NCI-H1048 (cell line): ENCODE results near the gene TRIO.

Source experiments
- DNase-seq: peaks from one replicate; lab custom pipeline; 2025; lab: John Stamatoyannopoulos, UW

The TRIO gene

GRCh38 chr5:14226554-14226953 lies 83.4 kb downstream of the TRIO start:
- DNase-seq = no peak

- no peak for DNase-seq
Measured at GRCh38 chr5:14226992-14227391, 83.8 kb downstream of the TRIO start.

DNA sequence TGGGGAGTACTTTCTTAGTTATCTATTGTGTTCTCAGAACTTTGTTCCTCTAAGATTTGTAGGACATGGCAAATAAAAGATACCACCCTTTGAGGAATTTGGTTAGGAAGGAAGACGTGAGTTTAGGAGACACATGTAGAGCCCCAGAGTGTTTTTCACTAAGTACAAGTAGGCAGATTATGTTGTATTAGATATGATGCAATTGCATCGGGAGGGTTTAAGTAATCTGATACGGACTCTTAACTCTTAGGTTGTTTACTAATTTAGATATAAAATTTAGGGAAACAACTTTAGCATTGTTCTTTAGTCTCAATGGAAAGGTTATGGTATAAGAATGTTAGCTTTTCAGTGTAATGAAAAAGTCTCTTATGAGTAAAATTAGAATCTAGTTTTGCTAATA lies 84.4 kb downstream of the TRIO start:
- no peak for DNase-seq

- no peak for DNase-seq
Measured at GRCh38 chr5:14228219-14228618, 85.1 kb downstream of the TRIO start.

- no peak for DNase-seq
Measured at GRCh38 chr5:14229181-14229580, 86.0 kb downstream of the TRIO start.

GRCh38 chr5:14229734-14230133 lies 86.6 kb downstream of the TRIO start:
- no peak for DNase-seq

GRCh38 chr5:14231156-14231555 lies 88.0 kb downstream of the TRIO start:
- DNase-seq = no peak

DNA sequence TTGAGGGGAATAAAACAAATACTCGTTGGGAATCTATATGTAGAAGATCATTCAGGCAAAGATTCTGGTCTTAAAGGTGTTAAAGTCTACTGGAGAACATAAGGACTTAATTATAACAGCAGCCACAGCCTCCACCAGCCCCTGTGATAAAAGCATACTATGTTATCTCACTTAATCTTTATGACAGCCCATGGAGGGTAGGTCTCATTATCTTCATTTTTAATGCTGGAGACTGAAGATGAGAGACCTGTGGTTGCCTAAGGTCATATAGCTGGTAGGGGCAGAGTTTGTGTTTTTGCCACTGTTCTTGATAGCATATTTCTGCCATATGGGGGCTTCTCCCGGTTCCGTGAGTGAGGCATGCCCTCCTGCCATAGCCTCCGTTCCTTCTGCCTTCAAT lies 88.7 kb downstream of the TRIO start:
- no peak for DNase-seq

DNA sequence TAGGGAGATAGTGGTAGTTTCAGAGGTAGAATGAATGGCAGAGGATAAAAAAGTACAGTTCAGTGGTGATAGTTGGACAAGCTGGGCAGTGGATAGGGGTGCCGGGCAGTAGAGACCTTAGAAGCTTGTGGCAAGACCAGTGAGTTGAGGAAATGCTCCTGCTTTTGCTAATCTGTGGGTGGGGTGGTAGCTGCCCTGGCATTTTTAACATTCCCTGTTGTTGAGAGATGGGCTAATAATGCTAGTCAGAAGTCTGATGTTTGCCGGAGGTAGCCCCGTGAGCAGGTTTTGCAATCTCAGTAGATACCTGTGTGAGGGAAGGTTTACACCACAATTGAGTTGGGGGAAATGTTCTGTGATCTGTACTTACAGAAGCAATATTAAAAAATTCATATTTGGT lies 91.1 kb downstream of the TRIO start:
- no peak for DNase-seq

DNA sequence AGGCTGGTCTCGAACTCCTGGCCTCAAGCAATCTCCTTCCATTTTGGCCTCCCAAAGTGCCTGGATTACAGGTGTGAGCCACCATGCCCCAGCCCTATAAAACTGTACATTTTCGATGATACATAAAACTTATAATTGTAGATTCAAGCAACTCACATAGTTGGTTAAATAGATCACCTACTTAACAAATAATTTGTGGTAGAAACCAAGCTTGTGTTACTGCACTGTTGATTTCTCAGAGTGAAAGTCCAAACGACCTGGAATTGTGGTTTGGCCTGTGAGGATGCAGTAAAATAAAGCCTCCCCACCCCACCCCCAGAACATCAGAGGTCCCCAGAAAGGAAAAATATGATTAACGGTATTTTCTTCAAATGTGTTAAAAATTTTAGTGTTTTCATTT lies 92.7 kb downstream of the TRIO start:
- no peak for DNase-seq

DNA sequence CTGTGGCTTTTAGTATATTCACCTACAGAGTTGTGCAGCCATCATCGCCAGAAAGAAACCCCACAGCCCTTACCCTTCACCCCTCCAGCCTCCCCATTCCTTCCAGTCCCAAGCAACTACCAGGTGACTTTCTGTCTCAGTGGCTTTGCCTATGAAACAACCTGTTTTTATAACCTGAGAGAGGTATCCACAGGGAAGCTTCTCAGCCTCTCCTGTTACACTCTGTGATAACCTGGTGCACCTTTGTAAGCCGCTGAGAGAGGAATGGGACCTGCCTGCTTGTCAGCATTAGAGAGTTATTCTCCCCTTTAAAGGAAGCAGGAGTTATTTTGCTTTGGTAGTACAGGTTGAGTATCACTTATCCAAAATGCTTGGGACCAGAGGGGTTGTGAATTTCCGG lies 93.6 kb downstream of the TRIO start:
- DNase-seq = no peak

- no peak for DNase-seq
Measured at GRCh38 chr5:14237317-14238086, 94.4 kb downstream of the TRIO start.

GRCh38 chr5:14238272-14238671 lies 95.1 kb downstream of the TRIO start:
- no peak for DNase-seq

DNA sequence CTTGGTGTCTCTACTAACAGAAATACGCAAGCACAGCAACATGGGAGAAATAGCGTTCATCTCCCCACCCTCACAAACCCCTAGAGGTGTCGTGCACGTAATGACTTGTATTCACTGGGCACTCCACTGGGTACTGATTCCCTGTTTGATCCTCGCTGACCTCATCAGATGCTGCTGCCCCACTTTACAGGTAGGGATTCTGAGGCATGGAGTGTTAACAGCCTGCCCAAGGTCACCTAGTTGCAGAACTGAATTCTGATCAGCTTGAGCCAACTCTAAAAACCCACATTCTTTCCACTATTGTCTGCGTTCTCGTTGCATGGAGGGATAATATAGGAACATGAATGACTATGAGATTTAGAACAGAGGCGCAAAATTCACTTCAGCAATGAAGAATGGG lies 96.3 kb downstream of the TRIO start:
- DNase-seq = no peak

GRCh38 chr5:14239951-14240350 lies 96.8 kb downstream of the TRIO start:
- DNase-seq = no peak

GRCh38 chr5:14240359-14240758 lies 97.2 kb downstream of the TRIO start:
- no peak for DNase-seq

GRCh38 chr5:14241141-14241540 lies 98.0 kb downstream of the TRIO start:
- DNase-seq = no peak

DNA sequence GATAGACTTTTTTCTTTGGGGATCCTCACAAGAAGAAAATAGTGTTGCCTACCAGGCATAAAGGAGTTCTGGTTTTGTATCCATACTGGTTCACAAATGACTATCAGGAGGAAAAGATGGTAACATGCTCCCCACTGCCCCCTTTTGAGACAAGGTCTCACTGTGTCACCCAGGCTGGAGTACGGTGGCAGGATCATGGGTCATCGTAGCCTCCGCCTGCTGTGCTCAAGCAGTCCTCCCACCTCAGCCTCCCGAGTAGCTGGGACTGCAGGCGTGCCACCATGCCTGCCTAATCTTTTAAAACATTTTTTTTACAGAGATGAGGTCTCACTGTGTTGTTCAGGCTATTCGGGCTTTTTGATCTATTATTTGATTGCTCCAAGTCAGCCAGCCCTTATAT lies 99.3 kb downstream of the TRIO start:
- no peak for DNase-seq

DNA sequence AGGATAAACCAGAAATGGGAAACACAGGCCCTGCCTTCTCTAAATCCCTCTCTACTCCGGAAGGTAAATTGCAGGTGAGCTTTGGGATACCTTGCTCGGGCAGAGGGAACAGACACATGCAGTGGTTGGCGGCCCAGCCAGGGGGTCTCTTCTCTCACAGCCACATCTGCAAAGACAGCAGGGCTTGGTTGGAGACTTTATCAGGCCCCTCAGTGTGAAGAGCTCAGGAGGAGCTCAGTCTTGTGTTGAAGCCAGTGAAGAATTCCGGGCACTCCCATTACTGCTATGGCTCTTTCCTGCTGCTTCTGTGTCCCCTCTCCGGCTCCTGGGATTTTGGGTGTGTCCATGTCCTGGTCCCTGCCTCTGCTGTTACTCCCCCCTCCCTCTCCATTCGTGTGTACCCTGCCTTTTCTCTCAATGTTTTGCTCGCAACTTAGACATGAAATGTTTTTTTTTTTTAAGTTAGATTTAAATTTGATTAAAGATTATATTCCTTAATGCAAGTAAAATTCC lies 99.8 kb downstream of the TRIO start:
- no peak for DNase-seq

GRCh38 chr5:14243766-14244165 lies 100.6 kb downstream of the TRIO start:
- DNase-seq = no peak

DNA sequence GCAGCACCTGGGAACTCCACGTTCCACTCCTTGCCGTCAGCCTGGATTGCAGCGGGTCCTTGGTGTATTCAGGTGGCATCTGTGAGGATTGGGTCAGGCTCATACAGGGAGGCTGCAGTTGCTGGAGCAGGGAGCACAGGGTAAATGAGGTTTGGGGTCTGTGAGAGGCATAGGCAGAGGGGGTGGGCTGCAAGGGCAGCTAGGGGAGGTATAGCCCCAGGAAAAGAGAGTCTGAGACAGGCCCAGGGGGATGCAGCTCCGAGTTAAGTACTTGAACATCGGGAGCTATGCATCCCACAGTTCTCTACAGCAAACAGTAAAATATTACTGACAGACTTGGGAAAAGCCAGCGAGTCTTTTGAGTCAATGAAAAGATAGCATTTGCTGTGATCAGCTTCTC lies 101.6 kb downstream of the TRIO start:
- DNase-seq = no peak

DNA sequence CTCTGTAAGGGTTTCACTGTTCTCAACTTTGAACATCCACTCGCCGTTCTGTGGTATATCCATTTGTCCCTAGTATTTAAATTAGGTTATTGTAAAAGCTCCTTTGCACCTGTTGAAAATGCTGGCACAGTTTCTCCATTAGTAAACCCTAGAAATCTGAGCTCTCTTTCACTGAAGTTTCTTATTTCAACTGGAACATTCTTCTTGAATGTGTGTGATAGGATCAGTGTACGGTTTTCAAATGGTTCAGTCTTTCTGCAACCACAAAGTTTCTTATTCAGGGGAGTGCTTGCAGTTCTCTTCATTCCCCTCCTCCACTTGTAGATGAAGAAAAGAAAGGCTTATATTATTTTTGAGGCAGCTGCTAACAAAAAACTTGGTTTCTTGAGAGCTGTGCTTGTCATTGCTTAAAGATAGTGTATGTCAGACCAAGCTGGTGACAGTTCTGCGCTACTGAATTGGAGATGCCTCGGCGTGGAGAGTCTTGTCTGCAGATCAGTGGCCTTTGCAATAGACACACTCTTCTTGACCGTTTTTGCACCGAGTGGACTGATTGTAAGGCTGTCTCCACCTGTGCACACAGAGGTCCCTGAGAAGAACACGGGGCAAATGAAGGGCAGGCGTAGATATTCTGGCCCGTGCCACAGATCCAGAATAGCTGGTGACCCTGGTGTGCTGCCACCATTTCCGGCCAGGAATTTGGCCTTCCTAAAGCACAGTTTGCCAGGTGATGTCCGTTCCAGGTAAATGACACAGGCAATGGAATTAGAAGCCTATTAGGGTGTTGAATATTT lies 102.2 kb downstream of the TRIO start:
- DNase-seq = no peak

DNA sequence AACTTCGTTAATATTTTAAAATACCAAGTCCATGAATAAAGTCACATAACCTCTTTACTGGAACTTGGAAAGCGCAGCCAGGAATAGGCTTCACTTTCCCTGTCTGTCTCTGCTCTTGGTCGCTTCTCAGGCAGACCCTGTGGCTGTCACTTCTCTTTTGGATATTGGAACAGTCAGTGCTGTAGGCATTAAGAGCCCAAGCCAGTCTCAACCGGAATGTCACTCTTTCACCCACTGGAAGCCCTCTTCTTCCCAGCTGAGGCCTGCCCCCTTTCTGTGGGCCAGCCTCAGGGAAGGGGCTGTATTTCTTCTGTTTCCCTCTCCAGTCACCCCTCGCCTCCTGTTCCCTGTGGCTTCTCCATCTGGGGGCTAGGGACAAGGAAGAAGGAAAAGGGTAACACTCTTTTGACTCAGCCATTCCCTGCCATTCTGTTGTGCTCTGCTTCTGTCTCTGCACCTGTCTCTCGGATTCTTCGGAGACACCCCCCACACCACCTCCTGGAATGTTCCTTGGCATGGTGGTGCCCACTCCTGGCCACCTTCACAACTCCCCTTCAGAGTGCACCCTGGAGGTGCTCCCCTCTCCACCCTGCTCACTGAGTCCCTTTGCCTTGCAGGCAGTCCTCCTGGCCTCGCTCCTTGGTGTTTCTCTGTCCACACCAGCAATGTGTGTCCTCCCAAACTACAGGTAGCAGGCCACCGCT lies 103.4 kb downstream of the TRIO start:
- no peak for DNase-seq
